ENCODE data around the gene CPNE5.

DNA sequence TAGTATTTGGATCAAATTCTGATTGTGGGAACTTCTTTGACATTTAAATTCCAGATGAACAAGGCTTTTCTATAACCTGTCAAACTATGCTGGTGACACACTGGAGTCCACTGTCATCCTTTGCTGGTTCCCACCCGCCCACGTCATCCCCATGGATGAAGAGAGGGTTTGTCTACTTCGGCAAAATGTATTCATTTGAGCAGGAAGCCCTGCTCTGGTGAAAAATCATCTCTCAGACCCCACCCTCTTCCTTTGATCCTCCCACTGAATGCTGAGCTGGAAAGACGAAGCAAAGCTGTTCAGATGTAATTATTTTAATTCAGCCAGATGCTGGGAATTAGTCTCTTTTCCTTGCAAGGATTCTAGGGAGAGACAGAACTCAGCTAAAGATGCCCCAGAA, 50.5 kb downstream of the CPNE5 start:
- TF ChIP-seq TAF1 (IDR thresholded peaks at IDR 0.05; ENCODE audit: borderline replicate concordance, insufficient read depth, low read length) (no peak), POLR2AphosphoS5 (IDR thresholded peaks at IDR 0.05; ENCODE audit: low read depth, low read length) (no peak)

Measured in PFSK-1 (cell line).